GM12878 (cell line): ENCODE measurements around the gene PMPCA. TPM values are rescaled to one million over a fixed set of nuclear protein-coding genes. Genes with fewer than 3 reads are reported as not detected.
A peak's percentile ranks its signal among the peaks of the same experiment; 100 is the strongest.

Experiments
- ATAC-seq: fragments of 200-7000 bp; cut with Tn5 transposase; 3 replicates; pipeline ENCODE4 v1.9.1; 2020; ENCODE audit warnings: mild to moderate bottlenecking, moderate library complexity
- BruUV-seq: library from RNA; stranded (reverse); fragments of 400-500 nt; replicated peaks from 2 replicates; lab custom pipeline; 2021; lab: Mats Ljungman, UMichigan
- CTCF ChIA-PET: fragments of 300-600 bp; sonication (Branson Sonifier 250); formaldehyde crosslinking; extraction: SDS; loops from one replicate; lab custom pipeline; 2021; ENCODE audit warnings: inconsistent platforms; lab: Yijun Ruan, JAX
- POLR2A ChIA-PET: fragments of 350-600 bp; formaldehyde crosslinking; extraction: SDS; loops from one replicate; lab custom pipeline; 2021; ENCODE audit warnings: inconsistent platforms; lab: Charles Lee
- RAD21 ChIA-PET: fragments of 300-600 bp; sonication (Branson Sonifier 250); formaldehyde crosslinking; loops from one replicate; lab custom pipeline; 2023; ENCODE audit warnings: antibody characterized with exemption; ENCODE audit not compliant: unreplicated experiment; lab: Charles Lee
- SMC1A ChIA-PET: fragments of 300-600 bp; sonication (Branson Sonifier 250); formaldehyde crosslinking; loops from one replicate; lab custom pipeline; 2023; ENCODE audit not compliant: unreplicated experiment, uncharacterized antibody; lab: Charles Lee
- DNase-seq: peaks from one replicate; pipeline ENCODE4 v3.0.0-alpha.2; 2011; ENCODE audit warnings: low read depth, low spot score
- FAIRE-seq: peaks from 3 replicates; lab custom pipeline; 2011; peaks lifted over from hg19 to GRCh38; lab: Jason Lieb, UNC
- H2AFZ ChIP-seq: 2 replicates; pipeline ENCODE4 v1.6.0; 2011; ENCODE audit warnings: low read depth, low read length, control low read depth; ENCODE audit not compliant: control insufficient read depth
- H3K27ac ChIP-seq: 2 replicates; pipeline ENCODE4 v1.5.1; 2011; ENCODE audit warnings: control low read depth; ENCODE audit not compliant: control insufficient read depth, insufficient read depth
- H3K27me3 ChIP-seq, 2 experiments: replicated peaks in 1 of 2; 2 replicates each; pipeline versions ENCODE4 v1.6.0 to v1.6.1; 2011; ENCODE audit warnings: low read length in 1 of 2; ENCODE audit not compliant: control insufficient read depth in 2 of 2, insufficient read depth in 2 of 2
- H3K36me3 ChIP-seq, 2 experiments: 2 replicates each; pipeline ENCODE4 v1.5.1; 2011; ENCODE audit warnings: low read length in 1 of 2; ENCODE audit not compliant: control insufficient read depth in 2 of 2, insufficient read depth in 2 of 2
- H3K4me1 ChIP-seq: 2 replicates; pipeline ENCODE4 v1.6.1; 2011; ENCODE audit warnings: mild to moderate bottlenecking, low read length, moderate library complexity, mixed read lengths; ENCODE audit not compliant: control insufficient read depth, insufficient read depth
- H3K4me2 ChIP-seq: 2 replicates; pipeline ENCODE4 v1.6.0; 2011; ENCODE audit warnings: control low read depth; ENCODE audit not compliant: control insufficient read depth, insufficient read depth
- H3K4me3 ChIP-seq: fragments of 200-600 bp; sonication (generic); 2 replicates; pipeline ENCODE4 v1.5.1; 2016
- H3K79me2 ChIP-seq: 2 replicates; pipeline ENCODE4 v1.6.0; 2011; ENCODE audit warnings: low read length; ENCODE audit not compliant: control insufficient read depth, insufficient read depth
- H3K9ac ChIP-seq: 2 replicates; pipeline ENCODE4 v1.8.0; 2011; ENCODE audit warnings: low read length, control low read depth, mixed read lengths; ENCODE audit not compliant: control insufficient read depth, insufficient read depth
- H3K9me3 ChIP-seq: replicated peaks from 3 replicates; pipeline ENCODE4 v1.5.1; 2011; ENCODE audit warnings: mild to moderate bottlenecking, low read length; ENCODE audit not compliant: control insufficient read depth, insufficient read depth
- H4K20me1 ChIP-seq: 2 replicates; pipeline ENCODE4 v1.6.0; 2011; ENCODE audit not compliant: control insufficient read depth, insufficient read depth
- BRCA1 ChIP-seq: IDR thresholded peaks from 2 replicates; pipeline ENCODE4 v1.6.1; 2011; ENCODE audit warnings: low read depth, low read length, improper control_type of control experiment
- CBFB ChIP-seq: IDR thresholded peaks from 2 replicates; pipeline ENCODE4 v1.6.1; 2016; ENCODE audit warnings: antibody characterized with exemption, low read depth
- CREB1 ChIP-seq: IDR thresholded peaks from 2 replicates; pipeline ENCODE4 v1.6.1; 2012; ENCODE audit warnings: low read depth, mild to moderate bottlenecking, inconsistent platforms
- PAX8 ChIP-seq: fragments of 450-650 bp; IDR thresholded peaks from 2 replicates; pipeline ENCODE4 v1.6.1; 2017; ENCODE audit warnings: mild to moderate bottlenecking, moderate library complexity
- STAT1 ChIP-seq: fragments of 450-650 bp; conservative IDR thresholded peaks from 2 replicates; pipeline ENCODE4 v1.6.1; 2014; ENCODE audit warnings: antibody characterized with exemption, mild to moderate bottlenecking
- WGBS: methylation state at CpG from one replicate; pipeline ENCODE4 v1.1.6; 2016; ENCODE audit warnings: low lambda C conversion rate; ENCODE audit not compliant: insufficient replicate concordance, insufficient coverage; ENCODE audit errors: missing lambda C conversion rate; 5-methylcytosine and 5-hydroxymethylcytosine counted together
- in situ Hi-C: fragments of 300-500 bp; cut with MboI; formaldehyde crosslinking; loops from 9 replicates; pipeline ENCODE4 v1.14.3; 2018; ENCODE audit warnings: mixed read lengths
- intact Hi-C: fragments of 100-400 bp; cut with micrococcal nuclease; formaldehyde crosslinking; loops from one replicate; pipeline ENCODE4 v1.14.2; 2022; ENCODE audit not compliant: unreplicated experiment
- polyA plus RNA-seq, 11 experiments: library from polyadenylated mRNA; depleted of rRNA in 4 of 11; unstranded in 6 of 11; stranded (reverse) in 5 of 11; fragments of >200 nt; fragmentation: Nextera tagmentation in 4 of 11; fragmentation: Illumina TruSeq in 1 of 11; extraction: Ambion mirVana in 4 of 11; extraction: Trizol in 1 of 11; gene quantifications; 1 replicate in 1 of 11; 2 replicates in 10 of 11; pipeline versions ENCODE4 v1.2.1 to v1.2.3, GENCODE V29; 2011 to 2016; ENCODE audit warnings: inconsistent platforms in 2 of 11, missing spikeins in 2 of 11, low read depth in 1 of 11
- total RNA-seq, 4 experiments: library from RNA; depleted of rRNA in 3 of 4; stranded (reverse); fragments of >200 nt in 3 of 4; fragmentation: Illumina TruSeq in 1 of 4; extraction: Trizol in 1 of 4; gene quantifications; 2 replicates each; pipeline versions ENCODE4 v1.2.1 to v1.2.3, GENCODE V29; 2013 to 2021
- TF ChIP-seq, protein P1 (sequence below): IDR thresholded peaks from 2 replicates; pipeline ENCODE4 v1.6.1; 2011; ENCODE audit warnings: low read depth, mild to moderate bottlenecking, low read length, moderate library complexity, borderline replicate concordance; ENCODE audit errors: extremely low read depth
- TF ChIP-seq, protein P2 (sequence below): IDR thresholded peaks from 2 replicates; pipeline ENCODE4 v1.6.1; 2011; ENCODE audit warnings: borderline replicate concordance, low read depth, mild to moderate bottlenecking, moderate library complexity, low read length; ENCODE audit not compliant: insufficient read depth, poor library complexity, severe bottlenecking

The PMPCA gene
- total and polyA plus RNA-seq, 10 of the 15 experiments (the other 5 are each of a cell fraction or from before 2014, with no cell fraction given): 8.1 to 137 (median 75.7) TPM

DNA sequence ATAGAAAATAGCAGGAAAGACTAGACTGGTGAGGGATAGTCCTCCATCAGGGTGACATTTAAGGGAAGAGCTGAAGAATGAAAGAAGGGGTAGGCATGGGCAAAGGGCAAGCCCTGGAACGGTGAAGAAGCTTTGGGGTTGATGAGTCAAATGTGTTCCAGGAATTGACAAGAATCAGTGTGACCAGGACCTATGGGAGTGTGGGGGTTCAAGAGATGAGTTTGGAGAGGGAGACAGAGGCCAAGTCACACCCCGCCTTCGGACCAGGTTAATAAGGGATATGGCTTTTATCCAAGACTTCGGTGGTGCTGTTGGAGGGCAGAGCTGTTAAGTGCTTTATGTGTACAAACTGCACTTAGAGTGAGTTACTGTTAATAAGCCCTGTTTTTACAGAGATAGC is 920 bp downstream of the PMPCA start:
- Histone ChIP-seq H3K27ac (peak overlapping the region; percentile 92; the same call in 1 of the 2 replicates), H3K79me2 (peaks cover 55% of the 10 kb centered on the region), H3K9me3 (no peaks in the 10 kb centered on the region), H4K20me1 (no peaks in the 10 kb centered on the region), H3K4me1 (peaks cover 16% of the 10 kb centered on the region), H2AFZ (no peak overlapping the region), H3K4me2 (peak overlapping the region; percentile 46), H3K27me3 (no peaks in the 10 kb centered on the region), H3K4me3 (peak overlapping the region; percentile 96), H3K9ac (peak overlapping the region; percentile 91), H3K36me3 (peaks cover 18 to 21% of the 10 kb centered on the region in 2 experiments; a peak in 3 of 4 replicates)
- FAIRE-seq: no peak
- intact Hi-C loops: loop anchor here (2.0 kb wide), 1 partner anchor 71 kb away; the partner anchor contains the start of gene SEC16A
- RAD21 ChIA-PET: no interaction called here
- no peak for ATAC-seq
- POLR2A ChIA-PET: no interaction called here
- TSS peak; percentile 83 for BruUV-seq
- 42% methylated on average over 4 of the region's 4 CpGs for WGBS
- SMC1A ChIA-PET: no interaction called here
- no peak for DNase-seq
- CTCF ChIA-PET: no interaction called here
- in situ Hi-C loops: no loop called here
- TF ChIP-seq PAX8: no peak
- TF ChIP-seq, protein P1, sequence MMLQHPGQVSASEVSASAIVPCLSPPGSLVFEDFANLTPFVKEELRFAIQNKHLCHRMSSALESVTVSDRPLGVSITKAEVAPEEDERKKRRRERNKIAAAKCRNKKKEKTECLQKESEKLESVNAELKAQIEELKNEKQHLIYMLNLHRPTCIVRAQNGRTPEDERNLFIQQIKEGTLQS: no peak
- TF ChIP-seq, protein P2, sequence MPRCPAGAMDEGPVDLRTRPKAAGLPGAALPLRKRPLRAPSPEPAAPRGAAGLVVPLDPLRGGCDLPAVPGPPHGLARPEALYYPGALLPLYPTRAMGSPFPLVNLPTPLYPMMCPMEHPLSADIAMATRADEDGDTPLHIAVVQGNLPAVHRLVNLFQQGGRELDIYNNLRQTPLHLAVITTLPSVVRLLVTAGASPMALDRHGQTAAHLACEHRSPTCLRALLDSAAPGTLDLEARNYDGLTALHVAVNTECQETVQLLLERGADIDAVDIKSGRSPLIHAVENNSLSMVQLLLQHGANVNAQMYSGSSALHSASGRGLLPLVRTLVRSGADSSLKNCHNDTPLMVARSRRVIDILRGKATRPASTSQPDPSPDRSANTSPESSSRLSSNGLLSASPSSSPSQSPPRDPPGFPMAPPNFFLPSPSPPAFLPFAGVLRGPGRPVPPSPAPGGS: no peak
- no peak for TF ChIP-seq CREB1
- no peak for TF ChIP-seq STAT1
- TF ChIP-seq CBFB: no peak
- TF ChIP-seq BRCA1: no peak
